HG03064 (cell line): Measurements from ENCODE around the gene GPR37L1.

Source experiments
- ATAC-seq: cut with Tn5 transposase; IDR thresholded peaks from one replicate; pipeline ENCODE4 v1.9.1; 2021; ENCODE audit warnings: low read depth; ENCODE audit not compliant: unreplicated experiment

GPR37L1 gene, protein sequence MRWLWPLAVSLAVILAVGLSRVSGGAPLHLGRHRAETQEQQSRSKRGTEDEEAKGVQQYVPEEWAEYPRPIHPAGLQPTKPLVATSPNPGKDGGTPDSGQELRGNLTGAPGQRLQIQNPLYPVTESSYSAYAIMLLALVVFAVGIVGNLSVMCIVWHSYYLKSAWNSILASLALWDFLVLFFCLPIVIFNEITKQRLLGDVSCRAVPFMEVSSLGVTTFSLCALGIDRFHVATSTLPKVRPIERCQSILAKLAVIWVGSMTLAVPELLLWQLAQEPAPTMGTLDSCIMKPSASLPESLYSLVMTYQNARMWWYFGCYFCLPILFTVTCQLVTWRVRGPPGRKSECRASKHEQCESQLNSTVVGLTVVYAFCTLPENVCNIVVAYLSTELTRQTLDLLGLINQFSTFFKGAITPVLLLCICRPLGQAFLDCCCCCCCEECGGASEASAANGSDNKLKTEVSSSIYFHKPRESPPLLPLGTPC

DNA sequence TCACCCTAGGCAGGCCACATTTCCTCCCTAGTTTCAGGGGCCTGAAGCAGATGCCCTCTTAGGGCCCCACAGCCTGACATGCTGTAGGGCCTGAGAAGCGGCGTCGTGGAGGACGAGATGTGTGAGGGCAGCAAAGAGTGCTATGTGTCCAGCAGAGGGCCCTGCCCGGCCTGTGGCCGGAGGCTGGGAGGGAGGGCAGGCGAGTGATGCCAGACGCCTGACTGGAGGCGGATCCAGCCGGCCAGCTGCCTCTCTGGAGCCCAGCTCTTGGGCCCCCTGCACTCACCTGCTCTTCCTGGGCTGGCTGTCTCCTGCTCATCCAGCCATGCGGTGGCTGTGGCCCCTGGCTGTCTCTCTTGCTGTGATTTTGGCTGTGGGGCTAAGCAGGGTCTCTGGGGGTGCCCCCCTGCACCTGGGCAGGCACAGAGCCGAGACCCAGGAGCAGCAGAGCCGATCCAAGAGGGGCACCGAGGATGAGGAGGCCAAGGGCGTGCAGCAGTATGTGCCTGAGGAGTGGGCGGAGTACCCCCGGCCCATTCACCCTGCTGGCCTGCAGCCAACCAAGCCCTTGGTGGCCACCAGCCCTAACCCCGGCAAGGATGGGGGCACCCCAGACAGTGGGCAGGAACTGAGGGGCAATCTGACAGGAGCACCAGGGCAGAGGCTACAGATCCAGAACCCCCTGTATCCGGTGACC is at the start of gene GPR37L1:
GPR37L1 (plus strand) TSS at position 279 of the 697 bp plus-strand sequence; CDS start at position 326, 47 bp downstream.
- ATAC-seq = no peak

GRCh38 chr1:202073206-202073605 is 49.5 kb upstream of the GPR37L1 start:
- ATAC-seq = no peak

GRCh38 chr1:202074985-202075384 is 47.7 kb upstream of the GPR37L1 start:
- no peak for ATAC-seq

GRCh38 chr1:202075389-202075788 is 47.3 kb upstream of the GPR37L1 start:
- ATAC-seq = no peak

DNA sequence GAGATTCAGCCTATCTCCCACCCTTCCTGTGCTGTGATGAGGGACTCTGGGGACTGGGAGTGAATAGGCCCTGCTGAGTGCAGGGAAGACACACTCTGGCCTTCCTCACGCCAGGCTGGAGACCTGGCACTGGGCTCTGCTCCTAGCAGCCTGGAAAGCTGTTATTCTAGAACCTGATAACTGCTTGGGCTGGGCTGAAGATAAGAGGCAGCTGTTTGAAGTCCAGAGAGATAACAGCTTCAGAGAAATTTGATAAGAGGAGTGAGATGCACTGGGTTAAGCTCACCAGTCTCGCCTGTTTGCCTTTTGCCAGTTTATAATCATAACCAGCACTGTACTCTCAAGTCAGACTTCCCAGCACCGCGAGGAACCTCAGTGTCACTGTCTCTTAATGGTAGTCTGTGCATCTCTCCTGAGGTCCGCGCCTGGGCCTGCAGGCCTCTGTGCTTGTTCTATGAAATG is 46.6 kb upstream of the GPR37L1 start:
- ATAC-seq = no peak

GRCh38 chr1:202078241-202078640 is 44.5 kb upstream of the GPR37L1 start:
- no peak for ATAC-seq

- ATAC-seq = no peak
These were observed 40.7 kb upstream of the GPR37L1 start for GRCh38 chr1:202081992-202082391.

GRCh38 chr1:202084791-202085681 is 37.7 kb upstream of the GPR37L1 start:
- no peak for ATAC-seq

DNA sequence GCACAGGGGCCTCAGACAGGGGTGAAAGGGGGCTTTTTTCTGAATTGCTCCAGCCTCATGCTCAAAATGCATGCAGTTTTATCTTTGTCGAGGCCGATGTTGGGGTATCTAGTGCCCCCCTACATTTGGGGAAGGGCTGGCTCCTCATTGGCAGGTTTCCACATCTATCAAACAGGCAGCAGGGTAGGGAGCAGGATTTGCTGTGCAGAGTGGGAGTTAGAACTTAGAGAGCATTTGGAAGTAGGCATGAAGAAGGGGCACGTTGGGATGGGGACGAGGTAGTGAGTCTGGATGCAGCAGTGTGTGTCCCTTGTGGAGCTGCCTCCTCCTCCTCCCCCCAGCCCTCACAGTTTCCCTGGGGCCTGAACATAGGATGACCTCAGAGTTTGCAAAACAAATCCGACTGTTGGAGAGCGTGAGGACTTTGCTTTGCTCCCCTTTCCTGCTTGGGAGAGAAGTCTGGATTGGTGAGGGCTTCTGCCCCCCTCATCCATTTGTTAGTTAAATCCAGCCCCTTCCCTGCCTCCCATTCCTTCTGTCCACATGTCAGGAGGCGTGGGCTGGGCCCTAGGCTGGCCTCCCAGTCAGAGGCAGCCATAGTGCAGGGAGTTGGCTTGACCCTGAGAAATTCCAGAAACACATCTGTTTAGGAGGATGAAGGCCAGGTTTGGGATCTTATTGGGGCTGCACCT is 36.9 kb upstream of the GPR37L1 start:
- ATAC-seq = no peak

DNA sequence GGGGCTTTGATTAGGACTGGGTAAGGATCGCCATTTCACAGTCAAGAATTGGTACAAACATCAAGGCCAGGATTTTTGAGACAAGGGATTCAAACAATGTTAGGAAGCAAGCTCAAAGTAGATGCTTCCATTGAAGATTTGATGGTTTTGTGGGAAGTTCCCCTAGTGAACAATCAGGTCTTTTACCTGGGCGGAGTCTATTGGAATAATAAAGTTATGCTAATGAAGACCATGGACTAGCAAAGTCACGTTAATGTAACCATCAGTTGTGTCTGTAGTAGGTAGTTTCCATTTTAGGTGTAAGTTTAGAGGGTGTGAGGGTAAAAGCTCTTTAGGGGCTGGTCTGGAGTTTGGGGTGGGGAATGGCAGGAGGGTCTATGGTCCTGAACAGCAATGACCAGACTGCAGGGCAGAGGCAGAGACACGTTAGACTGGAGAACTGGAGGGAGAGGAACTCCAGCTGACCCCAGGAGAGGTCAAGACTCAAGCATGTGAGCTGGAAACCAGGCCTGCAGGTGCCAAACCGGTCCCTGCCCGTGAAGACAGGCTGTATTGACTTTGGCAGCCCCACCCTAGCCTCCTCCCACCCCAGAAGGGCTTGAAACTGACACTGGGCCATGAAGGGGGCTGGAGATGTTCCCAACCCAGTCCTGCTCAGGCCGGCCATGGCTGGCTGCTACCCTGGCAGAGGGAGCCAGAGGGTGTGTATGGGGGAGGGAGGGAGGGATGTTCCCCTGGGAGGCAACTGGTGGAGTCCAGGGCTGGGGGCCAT is 36.0 kb upstream of the GPR37L1 start:
- ATAC-seq = no peak

DNA sequence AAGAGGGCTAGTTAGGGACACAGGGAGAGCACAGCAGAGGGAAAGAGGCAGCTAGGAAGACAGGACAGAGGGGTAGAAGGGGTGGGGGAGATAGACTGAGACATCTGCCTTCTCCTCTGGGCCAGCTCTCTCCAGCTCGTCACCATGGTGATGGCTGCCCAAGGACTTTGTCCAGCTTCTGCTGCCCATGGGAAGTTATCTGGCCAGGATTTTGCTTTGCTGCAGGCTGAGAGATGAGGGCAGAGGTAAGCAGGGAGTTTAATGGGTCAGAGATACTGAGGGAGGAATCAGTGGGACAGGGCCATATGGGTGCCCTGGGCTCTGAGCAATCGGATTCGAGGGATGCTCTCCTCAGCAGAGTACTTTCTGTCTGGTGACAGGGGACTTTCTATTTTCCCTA is 34.5 kb upstream of the GPR37L1 start:
- ATAC-seq = no peak

GRCh38 chr1:202090994-202091393 is 31.7 kb upstream of the GPR37L1 start:
- no peak for ATAC-seq

GRCh38 chr1:202093858-202094257 is 28.9 kb upstream of the GPR37L1 start:
- ATAC-seq = no peak

- ATAC-seq = no peak
These were observed 21.5 kb upstream of the GPR37L1 start for GRCh38 chr1:202101184-202101583.

- ATAC-seq = no peak
These were observed 18.6 kb upstream of the GPR37L1 start for GRCh38 chr1:202104073-202104472.

GRCh38 chr1:202105571-202106339 is 17.0 kb upstream of the GPR37L1 start:
- ATAC-seq = no peak

DNA sequence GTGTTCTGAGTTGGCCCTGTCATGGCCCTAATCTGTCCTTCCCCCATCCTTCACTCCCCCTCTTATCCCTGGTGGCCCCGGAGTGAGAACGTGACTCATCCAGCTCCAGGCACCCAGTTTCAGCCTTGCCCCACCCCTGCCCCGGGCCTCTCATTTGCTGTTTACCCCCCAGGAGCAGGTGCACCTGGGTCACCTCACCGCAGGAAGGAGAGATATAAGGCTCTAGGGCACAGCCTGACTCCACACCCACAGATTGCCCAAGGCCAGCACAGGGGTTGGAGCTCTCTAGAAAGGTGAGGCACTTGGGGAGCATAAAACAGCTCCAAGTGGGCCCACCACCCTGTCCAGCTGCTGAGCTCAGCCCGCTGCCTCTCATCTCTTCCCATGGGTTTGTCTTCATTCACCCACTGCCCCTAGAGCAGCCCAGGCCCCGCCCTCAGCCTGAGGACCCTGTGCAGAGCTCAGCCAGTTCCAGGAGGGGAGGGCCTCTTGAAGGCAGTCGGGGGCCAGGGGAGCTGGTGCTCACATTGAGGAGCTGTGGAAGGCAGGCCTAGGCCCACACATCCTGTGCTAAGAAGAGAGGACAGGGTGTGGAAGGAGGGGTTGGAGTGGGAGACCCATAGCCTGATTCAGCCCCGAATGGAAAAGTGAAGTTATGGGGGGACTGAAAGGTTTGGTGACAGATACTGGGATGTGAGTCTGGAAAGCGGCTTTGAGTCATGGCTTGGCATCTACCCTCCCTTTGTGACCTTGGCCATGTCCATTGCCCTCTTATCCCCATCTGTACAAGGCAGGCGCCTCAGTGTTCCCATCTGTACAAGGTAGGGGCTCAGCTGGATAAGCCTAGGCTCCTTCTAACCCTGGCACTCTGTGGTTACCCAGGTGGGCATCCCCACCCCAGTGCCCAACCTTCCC is 16.1 kb upstream of the GPR37L1 start:
- no peak for ATAC-seq

DNA sequence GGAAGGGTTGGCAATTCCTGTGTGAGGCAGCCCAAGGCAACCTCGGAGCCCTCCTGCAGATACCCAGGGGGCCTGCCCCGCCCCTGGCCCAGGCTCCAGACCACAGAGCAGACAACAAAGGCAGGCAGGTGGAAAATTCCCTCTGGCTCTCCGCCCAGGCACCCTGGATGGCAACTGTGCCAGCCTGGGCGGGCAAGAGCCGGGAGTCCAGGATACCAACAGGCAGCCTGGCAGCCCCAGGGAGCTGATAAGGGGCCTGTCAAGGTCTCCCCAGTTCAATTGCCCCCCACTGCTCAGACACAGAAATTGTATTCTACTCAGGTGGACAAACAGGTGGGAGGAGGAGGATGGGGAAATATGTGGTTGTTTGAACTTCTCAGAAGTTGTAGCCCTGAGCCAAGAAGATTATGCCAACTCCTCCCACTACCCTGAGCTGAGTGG is 15.4 kb upstream of the GPR37L1 start:
- ATAC-seq = no peak
